ENCODE results near the gene MAFF. TPM values are rescaled to one million over a fixed set of nuclear protein-coding genes. Genes with fewer than 3 reads are reported as not detected.

MAFF gene
- total RNA-seq, 1 experiment from 2014 or later, result 4.6 TPM

- no peak for TF ChIP-seq JUN (CRISPR knock-in tag; IDR thresholded peaks at IDR 0.05)
- no peak for TF ChIP-seq ZBTB43 (CRISPR knock-in tag; IDR thresholded peaks at IDR 0.05)
- TF ChIP-seq PRDM15 (CRISPR knock-in tag; IDR thresholded peaks at IDR 0.05), result no peak
- TF ChIP-seq ZNF263 (CRISPR knock-in tag; IDR thresholded peaks at IDR 0.05; ENCODE audit: low read depth), result no peak
- no peak for TF ChIP-seq NR1H2 (CRISPR knock-in tag; IDR thresholded peaks at IDR 0.05)
- TF ChIP-seq MYBL2 (CRISPR knock-in tag; IDR thresholded peaks at IDR 0.05), result no peak
- TF ChIP-seq GTF2I (CRISPR knock-in tag; conservative IDR thresholded peaks at IDR 0.05), result no peak
- TF ChIP-seq ZNF416 (CRISPR knock-in tag; IDR thresholded peaks at IDR 0.05), result no peak
- no peak for TF ChIP-seq KAT7 (CRISPR knock-in tag; IDR thresholded peaks at IDR 0.05; ENCODE audit: borderline replicate concordance)
- no peak for TF ChIP-seq FOXJ3 (CRISPR knock-in tag; IDR thresholded peaks at IDR 0.05; ENCODE audit: borderline replicate concordance)
- no peak for TF ChIP-seq E2F4 (CRISPR knock-in tag; IDR thresholded peaks at IDR 0.05; ENCODE audit: borderline replicate concordance, low read depth)
- no peak for TF ChIP-seq CREM (CRISPR knock-in tag; IDR thresholded peaks at IDR 0.05)
These were observed 37.3 kb upstream of the MAFF start (continued) for GRCh38 chr22:38164551-38164918.

GRCh38 chr22:38165922-38166593 lies 35.7 kb upstream of the MAFF start:
- DNase-seq (ENCODE audit: low spot score) (no peak), ATAC-seq (no peak)
- Mint-ChIP-seq H3K9me3 (no peaks in the 10 kb centered on the region), H3K4me3 (no peak overlapping the region), H3K27me3 (ENCODE audit: low read depth) (no peaks in the 10 kb centered on the region), H3K27ac (no peak overlapping the region), H3K36me3 (peaks cover 14% of the 10 kb centered on the region), H3K4me1 (peaks cover 3% of the 10 kb centered on the region; the same call in 1 of the 2 replicates)
- CTCF ChIA-PET, result interaction anchor here (1.1 to 1.5 kb wide), 2 partner anchors 52 to 114 kb away, joined by 3 to 4 read pairs; no protein-coding TSS in a partner anchor
- no peak for TF ChIP-seq RELA (CRISPR knock-in tag; IDR thresholded peaks at IDR 0.05; ENCODE audit: borderline replicate concordance)
- TF ChIP-seq USF2 (CRISPR knock-in tag; IDR thresholded peaks at IDR 0.05), result peak; percentile 78
- peak; percentile 70 for TF ChIP-seq USF1 (CRISPR knock-in tag; IDR thresholded peaks at IDR 0.05)
- POLR2A ChIA-PET, result no interaction called here

- no peak overlapping the region for H3K4me3 Mint-ChIP-seq
- no peaks in the 10 kb centered on the region for H3K9me3 Mint-ChIP-seq
- ATAC-seq (no peak), DNase-seq (ENCODE audit: low spot score) (no peak)
- H3K27me3 Mint-ChIP-seq (ENCODE audit: low read depth), result no peaks in the 10 kb centered on the region
- H3K27ac Mint-ChIP-seq, result no peak overlapping the region
- CTCF ChIA-PET, result interaction anchor here (0.9 to 1.5 kb wide), 4 partner anchors 53 to 134 kb away, joined by 3 to 7 read pairs (median 4); no protein-coding TSS in a partner anchor
- H3K4me1 Mint-ChIP-seq, result peaks cover 7% of the 10 kb centered on the region; the same call in 1 of the 2 replicates
- H3K36me3 Mint-ChIP-seq, result peaks cover 14% of the 10 kb centered on the region
- POLR2A ChIA-PET, result no interaction called here
- TF ChIP-seq E2F4 (CRISPR knock-in tag; IDR thresholded peaks at IDR 0.05; ENCODE audit: borderline replicate concordance, low read depth) (no peak), EMX1 (CRISPR knock-in tag; IDR thresholded peaks at IDR 0.05) (no peak), HMGA2 (CRISPR knock-in tag; IDR thresholded peaks at IDR 0.05) (no peak), NR1H2 (CRISPR knock-in tag; IDR thresholded peaks at IDR 0.05) (no peak), ATF6 (CRISPR knock-in tag; IDR thresholded peaks at IDR 0.05) (no peak)
These were observed 33.8 kb upstream of the MAFF start for GRCh38 chr22:38167988-38168407.
